Measurements from ENCODE around the gene PLOD3.

The PLOD3 gene

GRCh38 chr7:101179713-101180112 is 37.7 kb downstream of the PLOD3 start:
- Histone ChIP-seq H2AK5ac (ENCODE audit: low read length, severe bottlenecking) (no peak overlapping the region), H4K8ac (ENCODE audit: low read length) (no peak overlapping the region), H3K14ac (ENCODE audit: low read length in 2 of 2) (no peak overlapping the region), H3K9ac (ENCODE audit: low read length) (no peak overlapping the region), H3K36me3 (ENCODE audit: control insufficient read depth in 1 of 2, insufficient read depth in 2 of 2, low read depth in 1 of 2, low read length in 2 of 2) (peaks cover 0 to 4% of the 10 kb centered on the region in 2 experiments), H3K18ac (ENCODE audit: low read depth in 1 of 2, low read length in 2 of 2) (no peak overlapping the region), H3K27me3 (ENCODE audit: control insufficient read depth in 1 of 2, insufficient read depth in 1 of 2, low read length in 2 of 2) (peaks cover 62 to 65% of the 10 kb centered on the region in 2 experiments), H3K4me2 (ENCODE audit: low read length, poor library complexity, severe bottlenecking) (peak overlapping the region; percentile 15), H2BK12ac (ENCODE audit: low read length in 2 of 2) (no peak overlapping the region), H2BK15ac (ENCODE audit: low read depth, poor library complexity, severe bottlenecking) (peak overlapping the region; percentile 6), H3K4me3 (ENCODE audit: insufficient read depth in 1 of 2, low read depth in 1 of 2, low read length in 2 of 2) (no peak overlapping the region), H3K4me1 (ENCODE audit: control insufficient read depth, insufficient read depth, low read depth, low read length) (peaks cover 13% of the 10 kb centered on the region), H3K4ac (ENCODE audit: low read depth in 1 of 2, low read length in 2 of 2) (no peak overlapping the region), H4K91ac (ENCODE audit: low read length) (no peak overlapping the region), H3K23ac (ENCODE audit: low read length in 2 of 2) (no peak overlapping the region), H3K9me3 (ENCODE audit: control insufficient read depth, low read length) (no peaks in the 10 kb centered on the region), H3K27ac (ENCODE audit: low read length, poor library complexity, severe bottlenecking) (no peak overlapping the region), H3K79me1 (replicated peaks; ENCODE audit: low read length, poor library complexity, severe bottlenecking) (no peaks in the 10 kb centered on the region), H2BK5ac (ENCODE audit: low read depth, low read length, poor library complexity, severe bottlenecking) (no peak overlapping the region), H2AFZ (ENCODE audit: low read depth, low read length) (no peak overlapping the region), H2BK120ac (ENCODE audit: low read depth, low read length) (no peak overlapping the region)
- 2% methylated on average over 23 of the region's 27 CpGs for WGBS
- DNase-seq, result no peak

GRCh38 chr7:101179117-101179516 is 38.3 kb downstream of the PLOD3 start:
- H3K18ac ChIP-seq (ENCODE audit: low read depth in 1 of 2, low read length in 2 of 2), result no peak overlapping the region
- H3K23ac ChIP-seq (ENCODE audit: low read length in 2 of 2), result no peak overlapping the region
- peaks cover 0 to 4% of the 10 kb centered on the region in 2 experiments for H3K36me3 ChIP-seq (ENCODE audit: control insufficient read depth in 1 of 2, insufficient read depth in 2 of 2, low read depth in 1 of 2, low read length in 2 of 2)
- H3K79me1 ChIP-seq (replicated peaks; ENCODE audit: low read length, poor library complexity, severe bottlenecking), result no peaks in the 10 kb centered on the region
- H3K14ac ChIP-seq (ENCODE audit: low read length in 2 of 2), result no peak overlapping the region
- H3K9me3 ChIP-seq (ENCODE audit: control insufficient read depth, low read length), result no peaks in the 10 kb centered on the region
- no peak overlapping the region for H3K9ac ChIP-seq (ENCODE audit: low read length)
- H2AFZ ChIP-seq (ENCODE audit: low read depth, low read length), result no peak overlapping the region
- no peak overlapping the region for H4K91ac ChIP-seq (ENCODE audit: low read length)
- 3% methylated on average over 15 of the region's 20 CpGs for WGBS
- no peak overlapping the region for H2AK5ac ChIP-seq (ENCODE audit: low read length, severe bottlenecking)
- no peak overlapping the region for H3K27ac ChIP-seq (ENCODE audit: low read length, poor library complexity, severe bottlenecking)
- H2BK5ac ChIP-seq (ENCODE audit: low read depth, low read length, poor library complexity, severe bottlenecking), result no peak overlapping the region
- H4K8ac ChIP-seq (ENCODE audit: low read length), result no peak overlapping the region
- no peak overlapping the region for H3K4me3 ChIP-seq (ENCODE audit: insufficient read depth in 1 of 2, low read depth in 1 of 2, low read length in 2 of 2)
- peaks cover 68 to 71% of the 10 kb centered on the region in 2 experiments for H3K27me3 ChIP-seq (ENCODE audit: control insufficient read depth in 1 of 2, insufficient read depth in 1 of 2, low read length in 2 of 2)
- no peak overlapping the region for H2BK15ac ChIP-seq (ENCODE audit: low read depth, poor library complexity, severe bottlenecking)
- H3K4me2 ChIP-seq (ENCODE audit: low read length, poor library complexity, severe bottlenecking), result peak overlapping the region; percentile 44
- H3K4me1 ChIP-seq (ENCODE audit: control insufficient read depth, insufficient read depth, low read depth, low read length), result peaks cover 16% of the 10 kb centered on the region
- no peak overlapping the region for H2BK120ac ChIP-seq (ENCODE audit: low read depth, low read length)
- no peak overlapping the region for H3K4ac ChIP-seq (ENCODE audit: low read depth in 1 of 2, low read length in 2 of 2)
- DNase-seq, result no peak
- no peak overlapping the region for H2BK12ac ChIP-seq (ENCODE audit: low read length in 2 of 2)

- no peak overlapping the region for H3K4me3 ChIP-seq (ENCODE audit: insufficient read depth in 1 of 2, low read depth in 1 of 2, low read length in 2 of 2)
- H2AK5ac ChIP-seq (ENCODE audit: low read length, severe bottlenecking), result no peak overlapping the region
- H2BK15ac ChIP-seq (ENCODE audit: low read depth, poor library complexity, severe bottlenecking), result no peak overlapping the region
- H3K4me2 ChIP-seq (ENCODE audit: low read length, poor library complexity, severe bottlenecking), result no peak overlapping the region
- H2BK12ac ChIP-seq (ENCODE audit: low read length in 2 of 2), result no peak overlapping the region
- H4K8ac ChIP-seq (ENCODE audit: low read length), result no peak overlapping the region
- no peak overlapping the region for H2BK5ac ChIP-seq (ENCODE audit: low read depth, low read length, poor library complexity, severe bottlenecking)
- no peak overlapping the region for H3K27ac ChIP-seq (ENCODE audit: low read length, poor library complexity, severe bottlenecking)
- H3K18ac ChIP-seq (ENCODE audit: low read depth in 1 of 2, low read length in 2 of 2), result no peak overlapping the region
- no peak overlapping the region for H3K14ac ChIP-seq (ENCODE audit: low read length in 2 of 2)
- no peak overlapping the region for H3K23ac ChIP-seq (ENCODE audit: low read length in 2 of 2)
- H3K36me3 ChIP-seq (ENCODE audit: control insufficient read depth in 1 of 2, insufficient read depth in 2 of 2, low read depth in 1 of 2, low read length in 2 of 2), result peaks cover 0 to 4% of the 10 kb centered on the region in 2 experiments
- H3K9ac ChIP-seq (ENCODE audit: low read length), result no peak overlapping the region
- no peak overlapping the region for H3K4ac ChIP-seq (ENCODE audit: low read depth in 1 of 2, low read length in 2 of 2)
- 92% methylated on average over 2 of the region's 2 CpGs for WGBS
- H3K27me3 ChIP-seq (ENCODE audit: control insufficient read depth in 1 of 2, insufficient read depth in 1 of 2, low read length in 2 of 2), result peaks cover 83 to 86% of the 10 kb centered on the region in 2 experiments
- no peak overlapping the region for H2BK120ac ChIP-seq (ENCODE audit: low read depth, low read length)
- no peak for DNase-seq
- peaks cover 24% of the 10 kb centered on the region for H3K4me1 ChIP-seq (ENCODE audit: control insufficient read depth, insufficient read depth, low read depth, low read length)
- no peaks in the 10 kb centered on the region for H3K9me3 ChIP-seq (ENCODE audit: control insufficient read depth, low read length)
- H3K79me1 ChIP-seq (replicated peaks; ENCODE audit: low read length, poor library complexity, severe bottlenecking), result no peaks in the 10 kb centered on the region
- H2AFZ ChIP-seq (ENCODE audit: low read depth, low read length), result no peak overlapping the region
- no peak overlapping the region for H4K91ac ChIP-seq (ENCODE audit: low read length)
Observed at GRCh38 chr7:101177644-101178043, 39.7 kb downstream of the PLOD3 start.

- H2BK5ac ChIP-seq (ENCODE audit: low read depth, low read length, poor library complexity, severe bottlenecking), result no peak overlapping the region
- peaks cover 33% of the 10 kb centered on the region for H3K4me1 ChIP-seq (ENCODE audit: control insufficient read depth, insufficient read depth, low read depth, low read length)
- H3K14ac ChIP-seq (ENCODE audit: low read length in 2 of 2), result no peak overlapping the region
- peaks cover 0 to 4% of the 10 kb centered on the region in 2 experiments for H3K36me3 ChIP-seq (ENCODE audit: control insufficient read depth in 1 of 2, insufficient read depth in 2 of 2, low read depth in 1 of 2, low read length in 2 of 2)
- no peak for DNase-seq
- H3K79me1 ChIP-seq (replicated peaks; ENCODE audit: low read length, poor library complexity, severe bottlenecking), result no peaks in the 10 kb centered on the region
- H3K9me3 ChIP-seq (ENCODE audit: control insufficient read depth, low read length), result no peaks in the 10 kb centered on the region
- no peak overlapping the region for H2BK120ac ChIP-seq (ENCODE audit: low read depth, low read length)
- H2BK12ac ChIP-seq (ENCODE audit: low read length in 2 of 2), result no peak overlapping the region
- H3K18ac ChIP-seq (ENCODE audit: low read depth in 1 of 2, low read length in 2 of 2), result no peak overlapping the region
- H2AFZ ChIP-seq (ENCODE audit: low read depth, low read length), result no peak overlapping the region
- H3K27ac ChIP-seq (ENCODE audit: low read length, poor library complexity, severe bottlenecking), result no peak overlapping the region
- no peak overlapping the region for H3K4me3 ChIP-seq (ENCODE audit: insufficient read depth in 1 of 2, low read depth in 1 of 2, low read length in 2 of 2)
- WGBS, result 42% methylated on average over 3 of the region's 3 CpGs
- no peak overlapping the region for H4K91ac ChIP-seq (ENCODE audit: low read length)
- no peak overlapping the region for H3K23ac ChIP-seq (ENCODE audit: low read length in 2 of 2)
- H2BK15ac ChIP-seq (ENCODE audit: low read depth, poor library complexity, severe bottlenecking), result no peak overlapping the region
- no peak overlapping the region for H3K4ac ChIP-seq (ENCODE audit: low read depth in 1 of 2, low read length in 2 of 2)
- H2AK5ac ChIP-seq (ENCODE audit: low read length, severe bottlenecking), result no peak overlapping the region
- no peak overlapping the region for H3K9ac ChIP-seq (ENCODE audit: low read length)
- no peak overlapping the region for H4K8ac ChIP-seq (ENCODE audit: low read length)
- H3K4me2 ChIP-seq (ENCODE audit: low read length, poor library complexity, severe bottlenecking), result no peak overlapping the region
- H3K27me3 ChIP-seq (ENCODE audit: control insufficient read depth in 1 of 2, insufficient read depth in 1 of 2, low read length in 2 of 2), result peaks cover 89 to 94% of the 10 kb centered on the region in 2 experiments
Observed at GRCh38 chr7:101175664-101176063, 41.7 kb downstream of the PLOD3 start.

Data from mesenchymal stem cell (in vitro differentiated cells and primary cell).